MM.1S (cell line): ENCODE data around the gene COX14.
A peak's percentile ranks its signal among the peaks of the same experiment; 100 is the strongest.

Experiments
- DNase-seq: peaks from one replicate; pipeline ENCODE4 v3.0.0-alpha.2; 2015
- H2AFZ ChIP-seq: fragments of 300-600 bp; sonication (generic); 2 replicates; pipeline ENCODE4 v1.6.0; 2016; ENCODE audit warnings: antibody characterized with exemption, low read length
- H3F3A ChIP-seq: fragments of 300-600 bp; sonication (generic); 2 replicates; pipeline ENCODE4 v1.6.1; 2016; ENCODE audit warnings: mild to moderate bottlenecking, antibody characterized with exemption, low read length, moderate library complexity, mixed read lengths; ENCODE audit not compliant: insufficient read depth
- H3K27ac ChIP-seq: fragments of 300-600 bp; sonication (generic); 2 replicates; pipeline ENCODE4 v1.5.1; 2016; ENCODE audit warnings: mild to moderate bottlenecking, low read length
- H3K27me3 ChIP-seq: fragments of 300-600 bp; sonication (generic); replicated peaks from 2 replicates; pipeline ENCODE4 v1.6.0; 2016; ENCODE audit warnings: low read length; ENCODE audit not compliant: insufficient read depth
- H3K36me3 ChIP-seq: fragments of 300-600 bp; sonication (generic); replicated peaks from 2 replicates; pipeline ENCODE4 v1.6.1; 2016; ENCODE audit warnings: mild to moderate bottlenecking, low read length, mixed read lengths; ENCODE audit not compliant: insufficient read depth
- H3K4me1 ChIP-seq: fragments of 300-600 bp; sonication (generic); 2 replicates; pipeline ENCODE4 v1.6.1; 2016; ENCODE audit warnings: low read length, mixed read lengths
- H3K4me2 ChIP-seq: fragments of 300-600 bp; sonication (generic); 2 replicates; pipeline ENCODE4 v1.6.0; 2016; ENCODE audit warnings: low read depth, low read length
- H3K4me3 ChIP-seq: fragments of 300-600 bp; sonication (generic); 2 replicates; pipeline ENCODE4 v1.5.1; 2016; ENCODE audit warnings: low read length, mixed read lengths
- H3K79me2 ChIP-seq: fragments of 300-600 bp; sonication (generic); 2 replicates; pipeline ENCODE4 v1.6.1; 2016; ENCODE audit warnings: mixed run types, low read length, mixed read lengths
- H3K9ac ChIP-seq: fragments of 300-600 bp; sonication (generic); 2 replicates; pipeline ENCODE4 v1.6.1; 2016; ENCODE audit warnings: low read length, mixed read lengths
- H3K9me2 ChIP-seq: fragments of 300-600 bp; sonication (generic); replicated peaks from 2 replicates; pipeline ENCODE4 v1.6.1; 2016; ENCODE audit warnings: mild to moderate bottlenecking, low read length, mixed read lengths; ENCODE audit not compliant: insufficient read depth
- H3K9me3 ChIP-seq: fragments of 300-600 bp; sonication (generic); replicated peaks from 2 replicates; pipeline ENCODE4 v1.6.1; 2016; ENCODE audit warnings: mild to moderate bottlenecking, low read length, mixed read lengths; ENCODE audit not compliant: insufficient read depth
- H4K20me1 ChIP-seq: fragments of 300-600 bp; sonication (generic); 2 replicates; pipeline ENCODE4 v1.6.1; 2016; ENCODE audit warnings: mild to moderate bottlenecking, low read length, moderate library complexity, mixed read lengths; ENCODE audit not compliant: insufficient read depth
- EZH2 ChIP-seq: fragments of 300-600 bp; sonication (generic); optimal IDR thresholded peaks from 2 replicates; pipeline ENCODE3; 2017; ENCODE audit warnings: low read depth, mild to moderate bottlenecking, antibody characterized with exemption, low read length, mixed read lengths
- EZH2phosphoT487 ChIP-seq: fragments of 300-600 bp; sonication (generic); IDR thresholded peaks from 2 replicates; pipeline ENCODE4 v1.6.1; 2018; ENCODE audit warnings: antibody characterized with exemption, low read length
- TF ChIP-seq, protein P1 (sequence below): fragments of 300-600 bp; sonication (generic); IDR thresholded peaks from 2 replicates; pipeline ENCODE4 v1.5.1; 2016; ENCODE audit warnings: antibody characterized with exemption, low read length, mixed read lengths

Gene COX14

GRCh38 chr12:50112456-50113218 lies 601 bp downstream of the COX14 start:
- H3K27ac ChIP-seq = peak overlapping the region; percentile 98
- peaks cover 34% of the 10 kb centered on the region for H3F3A ChIP-seq
- H3K4me2 ChIP-seq = peak overlapping the region; percentile 46
- no peaks in the 10 kb centered on the region for H3K9me3 ChIP-seq
- DNase-seq = peak; percentile 16
- H3K4me1 ChIP-seq = peaks cover 32% of the 10 kb centered on the region
- peak overlapping the region; percentile 93 for H3K4me3 ChIP-seq
- TF ChIP-seq EZH2 (no peak), EZH2phosphoT487 (no peak)
- TF ChIP-seq, protein P1, sequence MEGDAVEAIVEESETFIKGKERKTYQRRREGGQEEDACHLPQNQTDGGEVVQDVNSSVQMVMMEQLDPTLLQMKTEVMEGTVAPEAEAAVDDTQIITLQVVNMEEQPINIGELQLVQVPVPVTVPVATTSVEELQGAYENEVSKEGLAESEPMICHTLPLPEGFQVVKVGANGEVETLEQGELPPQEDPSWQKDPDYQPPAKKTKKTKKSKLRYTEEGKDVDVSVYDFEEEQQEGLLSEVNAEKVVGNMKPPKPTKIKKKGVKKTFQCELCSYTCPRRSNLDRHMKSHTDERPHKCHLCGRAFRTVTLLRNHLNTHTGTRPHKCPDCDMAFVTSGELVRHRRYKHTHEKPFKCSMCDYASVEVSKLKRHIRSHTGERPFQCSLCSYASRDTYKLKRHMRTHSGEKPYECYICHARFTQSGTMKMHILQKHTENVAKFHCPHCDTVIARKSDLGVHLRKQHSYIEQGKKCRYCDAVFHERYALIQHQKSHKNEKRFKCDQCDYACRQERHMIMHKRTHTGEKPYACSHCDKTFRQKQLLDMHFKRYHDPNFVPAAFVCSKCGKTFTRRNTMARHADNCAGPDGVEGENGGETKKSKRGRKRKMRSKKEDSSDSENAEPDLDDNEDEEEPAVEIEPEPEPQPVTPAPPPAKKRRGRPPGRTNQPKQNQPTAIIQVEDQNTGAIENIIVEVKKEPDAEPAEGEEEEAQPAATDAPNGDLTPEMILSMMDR = no peak
- H3K27me3 ChIP-seq = no peaks in the 10 kb centered on the region
- peaks cover 54% of the 10 kb centered on the region for H3K79me2 ChIP-seq
- H3K36me3 ChIP-seq = no peaks in the 10 kb centered on the region
- no peaks in the 10 kb centered on the region for H3K9me2 ChIP-seq
- peak overlapping the region; percentile 87 for H3K9ac ChIP-seq
- peak overlapping the region; percentile 59 for H2AFZ ChIP-seq
- no peaks in the 10 kb centered on the region for H4K20me1 ChIP-seq

- Histone ChIP-seq H3K36me3 (no peaks in the 10 kb centered on the region), H3K4me3 (no peak overlapping the region), H3K79me2 (peaks cover 75% of the 10 kb centered on the region), H3K27ac (no peak overlapping the region), H3F3A (peaks cover 7% of the 10 kb centered on the region), H2AFZ (no peak overlapping the region), H3K4me1 (no peaks in the 10 kb centered on the region), H3K4me2 (no peak overlapping the region), H3K27me3 (no peaks in the 10 kb centered on the region), H4K20me1 (no peaks in the 10 kb centered on the region), H3K9ac (no peak overlapping the region), H3K9me3 (no peaks in the 10 kb centered on the region), H3K9me2 (no peaks in the 10 kb centered on the region)
- TF ChIP-seq, protein P1 = no peak
- no peak for TF ChIP-seq EZH2
- no peak for TF ChIP-seq EZH2phosphoT487
- DNase-seq = no peak
Measured at GRCh38 chr12:50117057-50117622, 5.1 kb downstream of the COX14 start.

DNA sequence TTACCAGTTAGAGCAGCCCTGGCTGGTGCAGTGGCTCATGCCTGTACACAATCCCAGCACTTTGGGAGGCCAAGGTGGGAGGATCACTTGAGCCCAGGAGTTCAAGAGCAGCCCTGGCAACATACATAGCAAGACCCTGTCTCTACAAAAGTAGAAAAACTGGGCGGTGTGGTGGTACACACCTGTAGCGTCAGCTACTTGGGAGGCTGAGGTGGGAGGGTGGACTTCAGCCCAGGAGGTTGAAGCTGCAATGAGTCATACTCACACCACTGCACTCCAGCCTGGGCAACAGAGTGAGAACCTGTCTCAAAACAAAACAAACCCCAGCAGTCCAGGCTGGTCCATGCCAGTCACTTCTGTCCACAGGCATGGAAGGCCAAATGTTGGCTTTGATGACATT lies 7.4 kb downstream of the COX14 start:
- Histone ChIP-seq H3K9me2 (no peaks in the 10 kb centered on the region), H3K79me2 (peaks cover 58% of the 10 kb centered on the region), H3K4me1 (no peaks in the 10 kb centered on the region), H2AFZ (no peak overlapping the region), H3K9me3 (no peaks in the 10 kb centered on the region), H4K20me1 (no peaks in the 10 kb centered on the region), H3K4me2 (no peak overlapping the region), H3K9ac (no peak overlapping the region), H3K27ac (no peak overlapping the region), H3K36me3 (no peaks in the 10 kb centered on the region), H3K4me3 (no peak overlapping the region), H3F3A (no peaks in the 10 kb centered on the region), H3K27me3 (no peaks in the 10 kb centered on the region)
- DNase-seq = no peak
- no peak for TF ChIP-seq EZH2
- TF ChIP-seq EZH2phosphoT487 = no peak
- TF ChIP-seq, protein P1 = no peak
